IMR-90 (cell line): ENCODE data around the gene ZCCHC7. TPM values are rescaled to one million over a fixed set of nuclear protein-coding genes. Genes with fewer than 3 reads are reported as not detected.
A peak's percentile ranks its signal among the peaks of the same experiment; 100 is the strongest.

Experiments used
- ATAC-seq: fragments of 200-7000 bp; cut with Tn5 transposase; 2 replicates; pipeline ENCODE4 v1.9.1; 2020; ENCODE audit warnings: low read depth, mild to moderate bottlenecking, moderate library complexity
- BruUV-seq: library from RNA; stranded (reverse); fragments of 400-500 nt; replicated peaks from 2 replicates; lab custom pipeline; 2021; lab: Mats Ljungman, UMichigan
- CTCF ChIA-PET: fragments of 300-600 bp; formaldehyde crosslinking; extraction: SDS; loops from one replicate; lab custom pipeline; 2021; ENCODE audit warnings: antibody characterized with exemption; lab: Yijun Ruan, JAX
- POLR2A ChIA-PET: fragments of 300-600 bp; sonication (Branson Sonifier 250); formaldehyde crosslinking; loops from one replicate; lab custom pipeline; 2022; ENCODE audit warnings: antibody characterized with exemption; ENCODE audit not compliant: unreplicated experiment; lab: Charles Lee
- DNase-seq: peaks from one replicate; pipeline ENCODE4 v3.0.0; 2013
- H2AFZ ChIP-seq: replicated peaks from 2 replicates; pipeline ENCODE3; 2013; ENCODE audit warnings: low read length, mild to moderate bottlenecking; ENCODE audit not compliant: poor library complexity
- H2AK5ac ChIP-seq: 2 replicates; pipeline ENCODE4 v1.6.1; 2013; ENCODE audit warnings: low read depth, low read length, inconsistent platforms
- H2AK9ac ChIP-seq: replicated peaks from 2 replicates; pipeline ENCODE3; 2013; ENCODE audit warnings: mild to moderate bottlenecking, low read depth, low read length, moderate library complexity; ENCODE audit not compliant: poor library complexity
- H2BK120ac ChIP-seq: 2 replicates; pipeline ENCODE4 v1.6.1; 2013; ENCODE audit warnings: low read depth, low read length, inconsistent platforms
- H2BK15ac ChIP-seq: 3 replicates; pipeline ENCODE4 v1.6.1; 2013; ENCODE audit warnings: low read depth, low read length, inconsistent platforms
- H2BK20ac ChIP-seq: 2 replicates; pipeline ENCODE4 v1.6.1; 2013; ENCODE audit warnings: low read depth, mild to moderate bottlenecking, inconsistent platforms, low read length, moderate library complexity
- H2BK5ac ChIP-seq: 2 replicates; pipeline ENCODE4 v1.6.1; 2013; ENCODE audit warnings: mild to moderate bottlenecking, low read depth, low read length, inconsistent platforms; ENCODE audit not compliant: poor library complexity, severe bottlenecking
- H3K14ac ChIP-seq: replicated peaks from 2 replicates; pipeline ENCODE4 v1.6.1; 2013; ENCODE audit warnings: low read depth, low read length, inconsistent platforms
- H3K18ac ChIP-seq: 2 replicates; pipeline ENCODE4 v1.6.1; 2013; ENCODE audit warnings: low read depth, low read length, control low read depth
- H3K23ac ChIP-seq: 2 replicates; pipeline ENCODE4 v1.6.1; 2013; ENCODE audit warnings: low read depth, low read length, inconsistent platforms
- H3K27ac ChIP-seq: 2 replicates; pipeline ENCODE4 v1.5.1; 2013; ENCODE audit warnings: mild to moderate bottlenecking, control low read depth, low read length; ENCODE audit not compliant: insufficient read depth
- H3K27me3 ChIP-seq: 2 replicates; pipeline ENCODE4 v1.6.1; 2013; ENCODE audit warnings: low read length; ENCODE audit not compliant: control insufficient read depth, insufficient read depth
- H3K36me3 ChIP-seq: 2 replicates; pipeline ENCODE4 v1.6.1; 2013; ENCODE audit warnings: low read length, mixed read lengths; ENCODE audit not compliant: control insufficient read depth, insufficient read depth
- H3K4ac ChIP-seq: 2 replicates; pipeline ENCODE4 v1.6.1; 2013; ENCODE audit warnings: low read depth, low read length, inconsistent platforms
- H3K4me1 ChIP-seq: 2 replicates; pipeline ENCODE4 v1.6.1; 2013; ENCODE audit warnings: low read length, mixed read lengths; ENCODE audit not compliant: control insufficient read depth, insufficient read depth
- H3K4me2 ChIP-seq: 2 replicates; pipeline ENCODE4 v1.6.1; 2013; ENCODE audit warnings: low read depth, mild to moderate bottlenecking, control low read depth, low read length, moderate library complexity
- H3K4me3 ChIP-seq: 2 replicates; pipeline ENCODE4 v1.5.1; 2013; ENCODE audit warnings: low read depth, mild to moderate bottlenecking, control low read depth, low read length, moderate library complexity; ENCODE audit not compliant: insufficient read depth
- H3K56ac ChIP-seq: 2 replicates; pipeline ENCODE4 v1.6.1; 2013; ENCODE audit warnings: low read length, inconsistent platforms; ENCODE audit not compliant: insufficient read depth; ENCODE audit errors: extremely low read depth
- H3K79me1 ChIP-seq, 2 experiments: 2 replicates each; pipeline ENCODE4 v1.6.1; 2013; ENCODE audit warnings: low read length in 2 of 2, inconsistent platforms in 1 of 2, low read depth in 1 of 2
- H3K9ac ChIP-seq: 2 replicates; pipeline ENCODE4 v1.6.1; 2013; ENCODE audit warnings: low read depth, low read length, control low read depth
- H3K9me1 ChIP-seq: 2 replicates; pipeline ENCODE4 v1.6.1; 2013; ENCODE audit warnings: low read length, inconsistent platforms; ENCODE audit not compliant: insufficient read depth
- H3K9me3 ChIP-seq: 2 replicates; pipeline ENCODE4 v1.6.1; 2013; ENCODE audit warnings: low read length; ENCODE audit not compliant: control insufficient read depth, insufficient read depth
- H4K20me1 ChIP-seq: 2 replicates; pipeline ENCODE4 v1.6.1; 2013; ENCODE audit warnings: low read length, inconsistent platforms; ENCODE audit not compliant: insufficient read depth
- H4K5ac ChIP-seq: 2 replicates; pipeline ENCODE4 v1.6.1; 2013; ENCODE audit warnings: mild to moderate bottlenecking, low read depth, low read length, control low read depth
- H4K8ac ChIP-seq, 2 experiments: 2 replicates each; pipeline ENCODE4 v1.6.1; 2013; ENCODE audit warnings: low read depth in 2 of 2, low read length in 2 of 2, control low read depth in 1 of 2, inconsistent platforms in 1 of 2
- H4K91ac ChIP-seq: 2 replicates; pipeline ENCODE4 v1.6.1; 2013; ENCODE audit warnings: low read depth, low read length, inconsistent platforms; ENCODE audit not compliant: insufficient read depth
- CEBPB ChIP-seq: IDR thresholded peaks from 2 replicates; pipeline ENCODE4 v1.6.1; 2012; ENCODE audit warnings: low read depth, low read length, improper control_type of control experiment
- CTCF ChIP-seq: conservative IDR thresholded peaks from 2 replicates; pipeline ENCODE4 v1.5.1; 2012; ENCODE audit warnings: mild to moderate bottlenecking, low read depth, low read length, improper control_type of control experiment
- ELK1 ChIP-seq: fragments of 150-350 bp; IDR thresholded peaks from 2 replicates; pipeline ENCODE4 v1.6.1; 2016; ENCODE audit warnings: low read depth, mild to moderate bottlenecking, low read length, moderate library complexity, borderline replicate concordance
- FOS ChIP-seq: fragments of 150-350 bp; IDR thresholded peaks from 2 replicates; pipeline ENCODE4 v1.6.1; 2016; ENCODE audit warnings: low read depth, low read length
- MAFK ChIP-seq: IDR thresholded peaks from 2 replicates; pipeline ENCODE4 v1.6.1; 2012; ENCODE audit warnings: low read depth, low read length, improper control_type of control experiment
- MAZ ChIP-seq: IDR thresholded peaks from 2 replicates; pipeline ENCODE4 v1.6.1; 2012; ENCODE audit warnings: low read depth, mild to moderate bottlenecking, low read length, improper control_type of control experiment, moderate library complexity, borderline replicate concordance
- MXI1 ChIP-seq: IDR thresholded peaks from 2 replicates; pipeline ENCODE4 v1.6.1; 2012; ENCODE audit warnings: low read depth, mild to moderate bottlenecking, low read length, moderate library complexity, borderline replicate concordance
- NFE2L2 ChIP-seq: fragments of 150-350 bp; IDR thresholded peaks from 2 replicates; pipeline ENCODE4 v1.6.1; 2016; ENCODE audit warnings: low read depth, mild to moderate bottlenecking, low read length
- POLR2A ChIP-seq: IDR thresholded peaks from 2 replicates; pipeline ENCODE4 v1.6.1; 2012; ENCODE audit warnings: mild to moderate bottlenecking, low read depth, low read length
- RAD21 ChIP-seq: IDR thresholded peaks from 2 replicates; pipeline ENCODE4 v1.6.1; 2012; ENCODE audit warnings: low read length, improper control_type of control experiment
- RCOR1 ChIP-seq: IDR thresholded peaks from 2 replicates; pipeline ENCODE4 v1.6.1; 2012; ENCODE audit warnings: mild to moderate bottlenecking, low read length, improper control_type of control experiment; ENCODE audit not compliant: insufficient replicate concordance
- SMC3 ChIP-seq: fragments of 150-350 bp; IDR thresholded peaks from 2 replicates; pipeline ENCODE4 v1.6.1; 2016; ENCODE audit warnings: low read depth, mild to moderate bottlenecking, antibody characterized with exemption, low read length, moderate library complexity
- USF2 ChIP-seq: fragments of 150-350 bp; IDR thresholded peaks from 2 replicates; pipeline ENCODE4 v1.6.1; 2017; ENCODE audit warnings: mild to moderate bottlenecking, antibody characterized with exemption, low read length, low read depth
- WGBS, 2 experiments: methylation state at CpG; one replicate each; pipeline versions ENCODE4 v1.1.5 to v1.1.7; 2013; ENCODE audit warnings: missing lambda C conversion rate in 2 of 2; ENCODE audit not compliant: insufficient read length in 1 of 2; ENCODE audit errors: extremely low coverage in 2 of 2; 5-methylcytosine and 5-hydroxymethylcytosine counted together
- dilution Hi-C: fragments of 300-500 bp; cut with HindIII; formaldehyde crosslinking; loops from one replicate; pipeline ENCODE4 v1.14.3; 2018; ENCODE audit warnings: low sequenced_read_pairs; ENCODE audit not compliant: unreplicated experiment
- in situ Hi-C: fragments of 300-500 bp; cut with MboI; formaldehyde crosslinking; loops from 3 replicates; pipeline ENCODE4 v1.14.3; 2019; ENCODE audit warnings: low sequenced_read_pairs, inconsistent platforms, mixed read lengths
- intact Hi-C: fragments of 100-400 bp; cut with micrococcal nuclease; formaldehyde crosslinking; loops from 2 replicates; pipeline ENCODE4 v1.10.0; 2022
- polyA plus RNA-seq, 3 experiments: library from polyadenylated mRNA; depleted of rRNA; stranded (reverse); fragments of >200 nt; gene quantifications; 2 replicates each; pipeline ENCODE4 v1.2.3, GENCODE V29; 2012; ENCODE audit warnings: low replicate concordance in 1 of 3
- total RNA-seq: library from RNA; depleted of rRNA; stranded (reverse); fragments of >200 nt; gene quantifications from 2 replicates; pipeline ENCODE4 v1.2.3, GENCODE V29; 2012

ZCCHC7 gene
- total and polyA plus RNA-seq, 2 of the 4 experiments (the other 2 are of a cell fraction), result 13.6 to 28.7 TPM

- H3K27me3 ChIP-seq, result no peaks in the 10 kb centered on the region
- no peak overlapping the region for H3K27ac ChIP-seq
- no peaks in the 10 kb centered on the region for H3K4me1 ChIP-seq
- ChIA-PET POLR2A (interaction anchor here (0.6 kb wide), 1 partner anchor 194 kb away, joined by 6 read pairs; no protein-coding TSS in a partner anchor), CTCF (interaction anchor here (0.7 to 1.0 kb wide), 3 partner anchors 10 to 451 kb away, joined by 3 read pairs; no protein-coding TSS in a partner anchor)
- H2BK15ac ChIP-seq, result no peak overlapping the region
- H2BK5ac ChIP-seq, result no peak overlapping the region
- H2AK5ac ChIP-seq, result no peak overlapping the region
- H3K56ac ChIP-seq, result no peak overlapping the region
- TF ChIP-seq POLR2A (no peak), ELK1 (no peak), NFE2L2 (no peak), MAZ (no peak), MXI1 (no peak), MAFK (no peak), SMC3 (no peak), FOS (no peak), CEBPB (no peak), RAD21 (no peak), RCOR1 (no peak), USF2 (no peak), CTCF (no peak)
- no peaks in the 10 kb centered on the region for H3K9me3 ChIP-seq
- H4K91ac ChIP-seq, result no peak overlapping the region
- no peak overlapping the region for H4K8ac ChIP-seq
- H4K20me1 ChIP-seq, result no peaks in the 10 kb centered on the region
- BruUV-seq, result no TSS peak
- H3K18ac ChIP-seq, result no peak overlapping the region
- H3K36me3 ChIP-seq, result no peaks in the 10 kb centered on the region
- intact Hi-C loops (loop anchor here (10.0 kb wide), 1 partner anchor 49 kb away; no protein-coding TSS in a partner anchor), in situ Hi-C loops (no loop called here), dilution Hi-C loops (no loop called here)
- H2BK20ac ChIP-seq, result no peak overlapping the region
- ATAC-seq (peak; percentile 87), DNase-seq (peak; percentile 53)
- H3K79me1 ChIP-seq, result no peaks in the 10 kb centered on the region; a peak in 1 of 4 replicates
- H3K23ac ChIP-seq, result peak overlapping the region; percentile 28
- no peak overlapping the region for H3K4me3 ChIP-seq
- WGBS, 2 experiments, result no CpG with 5 or more reads among the region's 7 CpGs
- no peak overlapping the region for H3K14ac ChIP-seq
- H2AFZ ChIP-seq, result peak overlapping the region; percentile 9
- H3K9me1 ChIP-seq, result no peaks in the 10 kb centered on the region
- H4K5ac ChIP-seq, result no peak overlapping the region
- no peak overlapping the region for H2BK120ac ChIP-seq
- H3K4ac ChIP-seq, result no peak overlapping the region
- H3K4me2 ChIP-seq, result peak overlapping the region; percentile 60
- H3K9ac ChIP-seq, result no peak overlapping the region; the same call in 1 of the 2 replicates
- no peak overlapping the region for H2AK9ac ChIP-seq
These were observed 203.9 kb downstream of the ZCCHC7 start for GRCh38 chr9:37324261-37324683.
